Activated T-cell treated with anti-CD3 and anti-CD28 coated beads for 48 hours (primary cell): ENCODE results near the gene DNAJC12.
"Not testable (repeated sequence)": the region's sequence is repeated elsewhere in the genome, so short reads cannot be mapped to it uniquely, and the experiment has no call there.

Experiments
- DNase-seq: peaks from one replicate; pipeline ENCODE4 v3.0.0-alpha.2; 2020; ENCODE audit warnings: low read depth

The DNAJC12 gene

DNA sequence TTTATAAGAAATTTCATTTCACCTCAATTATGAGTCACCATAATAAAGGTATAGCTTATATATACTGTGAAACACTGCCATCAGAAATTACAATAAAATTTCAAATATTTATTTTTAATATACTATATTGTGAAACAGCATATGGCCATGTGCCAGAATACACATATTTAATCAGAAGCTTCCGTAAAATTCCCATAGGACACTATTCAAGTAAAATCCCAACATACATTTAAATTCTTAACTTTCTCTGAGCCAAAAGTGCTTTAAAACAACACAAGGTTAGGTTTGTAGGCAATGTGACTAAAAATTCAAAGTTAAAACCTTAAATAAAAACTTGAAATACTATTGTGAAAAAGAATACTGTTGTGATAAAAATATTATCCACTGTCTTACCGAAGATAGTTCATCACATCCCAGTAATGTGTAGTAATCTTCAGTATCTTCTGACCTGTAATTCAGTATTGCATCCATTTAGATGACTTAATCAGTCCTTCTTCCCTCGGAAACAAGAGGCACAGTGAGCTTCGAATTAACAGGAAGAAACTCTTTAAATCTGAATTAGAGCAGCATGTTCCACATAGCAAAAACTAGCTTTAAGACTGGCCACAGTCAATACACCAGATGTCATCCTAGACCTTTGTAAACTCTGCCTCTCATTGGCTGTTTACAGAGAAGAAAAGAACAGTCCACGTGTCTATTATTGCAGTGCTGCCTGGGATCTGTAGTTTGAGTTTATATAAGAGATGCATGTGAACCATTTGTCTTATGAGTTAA lies at the start of gene DNAJC12:
Gene DNAJC12, minus strand, starts transcription at position 648 of the 774 bp plus-strand sequence. Its CDS starts 177 bp downstream, at position 471.
- no peak for DNase-seq

DNA sequence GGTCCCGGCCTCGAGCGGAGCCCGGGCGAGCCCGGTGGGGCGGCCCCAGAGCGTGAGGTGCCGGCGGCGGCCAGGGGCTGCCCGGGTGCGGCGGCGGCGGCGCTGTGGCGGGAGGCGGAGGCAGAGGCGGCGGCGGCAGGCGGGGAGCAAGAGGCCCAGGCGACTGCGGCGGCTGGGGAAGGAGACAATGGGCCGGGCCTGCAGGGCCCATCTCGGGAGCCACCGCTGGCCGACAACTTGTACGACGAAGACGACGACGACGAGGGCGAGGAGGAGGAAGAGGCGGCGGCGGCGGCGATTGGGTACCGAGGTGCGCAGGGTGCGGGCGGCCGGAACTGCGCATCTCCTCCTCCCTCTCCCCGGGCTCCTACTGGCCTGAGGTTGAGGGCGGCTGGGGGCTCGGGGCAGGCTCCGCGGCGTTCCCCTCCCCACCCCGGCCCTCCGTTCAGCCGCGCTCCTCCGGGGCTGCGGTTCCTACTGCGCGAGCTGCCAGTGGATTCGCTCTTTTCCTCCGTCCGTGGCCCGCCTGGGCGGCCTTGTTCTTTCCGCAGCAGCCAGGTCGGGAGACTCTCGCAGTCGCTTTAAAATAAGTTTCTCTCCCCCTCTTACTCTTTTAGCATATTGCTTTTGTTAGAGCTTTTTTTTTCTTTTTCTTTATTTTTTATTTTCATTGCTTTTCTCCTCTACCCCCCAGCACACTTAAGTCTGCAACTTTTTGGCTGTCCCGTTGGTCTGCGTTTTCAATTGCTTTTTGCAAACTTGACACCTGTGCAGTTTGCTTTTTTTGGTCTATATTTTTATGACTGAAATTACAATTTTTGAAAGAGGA lies 47.1 kb upstream of the DNAJC12 start:
- DNase-seq: peak; percentile 81

DNA sequence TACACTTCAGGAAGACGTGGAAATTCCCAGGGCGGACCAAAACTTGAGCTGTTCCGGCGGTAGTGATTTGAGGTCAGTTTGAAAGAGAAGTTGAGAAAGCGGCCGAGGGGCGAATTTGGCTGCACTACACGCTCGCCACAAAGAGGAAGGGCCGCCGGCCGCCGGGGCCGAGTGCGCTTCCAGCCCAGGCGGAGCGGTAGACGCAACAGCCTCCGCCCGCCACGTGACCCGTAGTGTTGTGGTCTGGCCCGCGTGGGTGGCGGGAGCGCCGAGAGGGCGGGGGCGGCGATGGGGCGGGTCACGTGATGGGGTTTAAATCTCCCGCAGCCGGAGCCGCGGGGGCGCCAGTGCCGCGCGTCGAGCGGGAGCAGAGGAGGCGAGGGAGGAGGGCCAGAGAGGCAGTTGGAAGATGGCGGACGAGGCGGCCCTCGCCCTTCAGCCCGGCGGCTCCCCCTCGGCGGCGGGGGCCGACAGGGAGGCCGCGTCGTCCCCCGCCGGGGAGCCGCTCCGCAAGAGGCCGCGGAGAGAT lies 46.4 kb upstream of the DNAJC12 start, which contains the start of gene SIRT1:
Gene SIRT1, plus strand, starts transcription at position 344 of the 529 bp plus-strand sequence. Its CDS starts 66 bp downstream, at position 410.
- DNase-seq: peak; percentile 87

DNA sequence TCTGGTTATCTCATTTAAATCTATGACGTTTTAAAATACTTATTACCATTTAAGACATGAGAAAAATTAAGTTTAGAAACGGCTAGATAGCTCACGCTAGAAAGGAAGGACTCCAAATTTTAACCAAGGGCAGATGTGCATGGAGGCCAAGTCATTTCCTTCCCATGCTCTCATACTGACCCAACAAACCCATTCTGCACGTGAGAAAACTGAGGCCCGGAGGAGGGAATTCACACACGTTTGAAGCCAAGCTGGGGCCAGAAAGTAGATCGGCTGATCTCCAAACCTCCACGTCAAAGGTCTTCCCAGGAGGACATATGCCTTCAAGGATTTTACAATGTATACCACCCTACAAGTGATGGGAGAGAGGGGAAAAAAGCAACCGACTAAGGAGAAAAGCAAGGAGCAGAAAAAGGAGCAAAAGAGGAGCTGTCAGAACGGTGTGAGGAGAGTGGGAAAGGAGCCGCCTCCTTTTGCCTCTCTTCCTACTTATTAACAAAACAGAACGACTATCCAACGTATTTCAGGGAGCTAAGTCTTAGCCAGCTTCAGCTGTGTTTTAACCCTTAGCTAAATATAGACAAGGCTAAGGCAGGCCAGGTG lies 45.8 kb upstream of the DNAJC12 start:
- no peak for DNase-seq

DNA sequence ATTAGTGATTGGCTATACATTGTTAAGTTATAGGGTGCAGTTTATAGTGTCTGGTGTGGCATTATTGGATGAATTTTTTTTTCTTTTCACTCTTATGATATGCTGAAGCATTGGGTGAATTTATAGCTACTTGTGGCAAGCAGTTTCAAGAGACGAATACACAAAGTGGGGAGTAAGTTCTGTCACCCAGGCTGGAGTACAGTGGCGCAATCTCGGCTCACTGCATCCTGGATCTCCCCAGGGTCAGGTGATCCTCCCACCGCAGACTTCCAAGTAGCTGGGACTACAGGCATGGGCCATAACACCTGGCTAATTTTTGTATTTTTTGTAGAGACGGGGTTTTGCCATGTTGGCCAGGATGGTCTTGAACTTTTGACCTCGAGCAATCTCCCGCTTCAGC lies 40.1 kb upstream of the DNAJC12 start:
- DNase-seq: no peak

DNA sequence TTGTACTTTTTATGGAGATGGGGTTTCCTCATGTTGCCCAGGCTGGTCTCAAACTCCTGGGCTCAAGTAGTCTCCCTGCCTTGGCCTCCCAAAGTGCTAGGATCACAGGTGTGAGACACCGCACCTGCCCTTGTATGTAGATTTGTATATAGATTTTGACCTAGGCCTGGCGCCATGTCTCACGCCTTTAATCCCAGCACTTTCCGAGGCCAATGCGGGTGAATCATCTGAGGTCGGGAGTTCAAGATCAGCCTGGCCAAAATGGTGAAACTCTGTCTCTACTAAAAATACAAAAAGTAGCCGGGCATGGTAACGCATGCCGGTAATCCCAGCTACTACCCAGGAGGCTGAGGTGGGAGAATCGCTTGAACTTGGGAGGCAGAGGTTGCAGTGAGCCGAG lies 39.4 kb upstream of the DNAJC12 start:
- DNase-seq: not testable (repeated sequence)

DNA sequence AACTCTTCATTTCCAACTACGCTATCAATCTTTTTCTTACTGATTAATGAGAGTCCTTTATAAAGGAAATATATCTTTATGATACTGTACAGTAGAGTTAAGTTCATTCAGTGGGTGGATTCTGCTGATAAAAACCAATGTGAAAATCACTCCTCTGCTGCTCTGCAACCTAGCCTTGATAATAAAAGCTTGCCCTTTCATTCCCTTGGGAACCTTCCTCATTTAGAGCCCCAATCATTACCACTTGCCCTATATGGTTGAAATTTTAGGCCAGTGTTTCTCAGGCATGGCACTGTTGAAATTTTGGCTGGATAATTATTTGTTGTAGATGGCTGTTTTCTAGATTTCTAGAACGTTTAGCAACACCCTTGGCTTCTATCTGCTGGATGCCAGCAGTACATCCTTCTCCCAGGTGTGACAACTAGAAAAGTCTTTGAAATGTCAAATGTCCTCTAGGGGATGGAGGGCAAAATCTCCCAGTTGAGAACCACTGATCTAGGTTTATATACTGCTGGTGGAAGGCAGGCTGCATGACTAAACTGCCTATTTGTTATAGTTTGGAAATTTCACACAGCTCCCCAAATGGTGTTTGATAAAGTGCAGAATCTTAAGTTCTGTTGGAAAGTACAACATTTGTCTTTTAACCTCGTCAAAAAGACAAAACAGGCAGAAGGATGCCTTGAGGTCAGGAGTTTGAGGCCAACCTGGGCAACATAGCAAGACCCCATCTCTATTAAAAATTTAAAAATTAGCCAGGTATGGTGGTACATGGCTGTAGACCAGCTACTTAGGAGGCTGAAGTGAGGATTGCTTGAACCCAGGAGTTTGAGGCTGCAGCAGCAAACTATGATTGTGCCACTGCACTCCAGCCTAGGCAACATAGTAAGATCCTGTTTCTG lies 37.6 kb upstream of the DNAJC12 start:
- DNase-seq: no peak

DNA sequence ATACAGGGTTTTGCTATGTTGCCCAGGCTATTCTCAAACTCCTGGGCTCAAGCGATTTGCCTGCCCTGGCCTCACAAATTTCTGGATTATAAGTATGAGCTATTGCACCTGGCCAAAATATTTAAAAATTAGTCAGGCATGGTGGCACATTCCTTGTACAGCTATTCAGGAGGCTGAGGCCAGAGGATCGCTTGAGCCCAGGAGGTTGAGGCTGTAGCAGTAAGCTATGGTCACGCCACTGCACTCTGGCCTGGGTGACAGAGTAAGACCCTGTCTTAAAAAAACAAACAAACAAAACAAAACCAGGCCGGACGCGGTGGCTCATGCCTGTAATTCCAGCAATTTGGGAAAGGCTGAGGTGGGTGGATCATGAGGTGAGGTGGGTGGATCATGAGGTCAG lies 32.0 kb upstream of the DNAJC12 start:
- no peak for DNase-seq

DNA sequence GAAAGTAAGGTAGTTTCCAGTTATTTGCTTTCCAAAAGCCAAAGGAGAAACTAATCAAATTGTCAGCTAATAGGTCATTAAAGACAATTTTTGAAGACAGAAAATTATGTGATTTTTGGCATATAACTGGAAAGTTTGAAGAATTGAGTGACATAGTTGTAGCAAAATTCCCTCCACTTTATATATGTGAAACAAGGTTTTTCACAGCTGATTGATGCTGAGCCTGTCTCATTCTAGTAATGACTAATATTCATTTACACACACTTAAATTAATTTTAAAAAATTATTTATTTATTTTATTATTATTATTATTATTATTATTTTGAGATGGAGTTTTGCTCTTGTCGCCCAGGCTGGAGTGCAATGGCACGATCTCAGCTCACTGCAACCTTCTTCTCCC lies 30.1 kb upstream of the DNAJC12 start:
- no peak for DNase-seq

DNA sequence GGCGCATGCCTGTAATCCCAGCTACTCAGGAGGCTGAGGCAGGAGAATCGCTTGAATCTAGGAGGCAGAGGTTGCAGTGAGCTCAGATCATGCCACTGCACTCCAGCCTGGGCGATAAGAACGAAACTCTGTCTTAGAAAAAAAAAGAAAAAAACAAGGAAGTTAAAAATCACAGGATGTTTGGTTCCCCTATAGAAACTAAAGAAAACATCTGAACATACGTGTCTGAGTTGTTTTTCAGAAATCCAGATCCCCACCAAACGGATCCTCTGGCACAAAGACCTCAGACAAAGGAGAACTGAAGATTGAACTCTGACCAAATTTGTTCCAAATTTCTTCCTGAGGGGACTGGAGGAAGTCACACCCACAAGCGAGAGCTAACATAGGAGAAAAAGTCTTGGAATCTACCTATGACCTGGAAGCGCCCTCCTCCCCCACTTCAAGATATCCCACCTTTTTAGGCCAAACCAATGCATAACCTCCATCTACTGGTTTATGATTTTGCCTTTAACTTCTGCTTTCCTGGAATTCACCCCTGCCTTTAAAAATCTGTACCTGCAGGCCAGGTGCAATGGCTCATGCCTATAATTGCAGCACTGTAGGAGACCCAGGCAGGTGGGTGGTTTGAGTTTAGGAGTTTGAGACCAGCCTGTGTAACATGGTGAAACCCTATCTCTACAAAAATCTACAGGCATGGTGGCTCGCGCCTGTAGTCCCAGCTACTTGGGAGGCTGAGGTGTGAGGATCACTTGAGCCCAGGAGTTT lies 26.8 kb upstream of the DNAJC12 start:
- DNase-seq: no peak

DNA sequence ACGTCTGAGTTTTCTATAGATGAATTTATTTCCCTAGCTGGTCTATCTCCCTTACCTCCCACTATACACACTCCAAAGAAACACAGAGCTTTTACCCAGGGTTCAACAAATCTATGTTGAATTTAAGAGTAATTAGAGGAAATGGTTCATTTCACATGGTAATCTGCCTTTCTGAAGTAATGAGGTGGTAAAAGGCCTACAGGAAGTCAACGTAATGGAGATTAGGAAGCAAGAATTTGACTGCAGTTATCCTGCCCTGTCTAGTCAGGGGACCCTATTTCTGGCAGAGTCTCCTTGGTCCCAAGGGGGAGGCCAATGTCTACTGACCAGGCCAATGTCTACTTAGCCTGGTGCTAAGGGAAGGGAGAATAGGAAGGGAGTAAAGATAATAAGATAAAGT lies 25.1 kb upstream of the DNAJC12 start:
- DNase-seq: no peak

DNA sequence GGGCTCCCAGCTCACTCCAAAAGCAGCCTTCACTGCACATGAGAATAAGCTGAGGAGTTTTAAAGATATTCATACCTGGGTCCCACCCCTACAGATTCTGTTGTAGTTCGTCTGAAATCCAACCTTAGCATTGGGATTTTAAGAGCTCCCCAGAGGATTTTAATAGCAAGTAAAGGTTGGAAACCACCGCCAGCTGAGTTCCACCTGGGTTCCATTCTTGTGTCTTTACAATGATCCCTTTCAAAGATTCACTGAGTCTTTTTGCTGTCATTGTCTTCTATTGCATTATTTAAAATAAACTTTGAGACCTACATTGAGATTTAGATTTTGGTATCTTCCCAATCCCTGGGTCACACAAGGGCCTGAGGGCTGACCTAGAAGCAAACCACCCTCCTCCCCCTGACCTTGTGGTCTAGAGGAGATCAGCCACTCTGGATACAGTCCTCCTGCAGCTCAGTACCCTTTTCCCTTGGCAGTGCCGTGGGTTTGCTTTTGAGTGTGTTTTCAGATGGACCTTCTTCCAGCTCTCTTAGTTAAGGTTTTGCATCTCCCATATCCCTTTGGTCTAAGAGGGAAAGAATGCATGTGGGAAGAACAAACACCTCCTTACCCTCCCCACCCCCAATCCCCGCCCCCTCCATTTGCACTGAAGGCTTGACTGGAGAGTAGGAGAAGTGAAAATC lies 23.9 kb upstream of the DNAJC12 start:
- no peak for DNase-seq

DNA sequence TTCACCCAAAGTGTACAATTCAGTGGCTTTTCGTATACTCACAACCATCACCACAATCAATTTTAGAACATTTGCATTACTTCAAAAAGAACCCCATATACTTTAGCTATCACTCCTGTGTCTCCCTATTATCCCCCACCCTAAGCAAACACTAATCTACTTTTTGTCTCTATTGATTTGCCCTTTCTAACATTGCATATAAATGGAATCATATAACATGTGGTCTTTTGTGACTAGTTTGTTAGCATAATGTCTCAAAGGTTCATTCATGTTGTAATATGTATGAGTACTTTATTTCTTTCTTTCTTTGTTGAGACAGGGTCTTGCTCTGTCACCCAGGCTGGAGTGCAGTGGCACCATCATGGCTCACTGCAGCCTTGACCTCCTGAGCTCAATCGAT lies 21.0 kb upstream of the DNAJC12 start:
- no peak for DNase-seq

DNA sequence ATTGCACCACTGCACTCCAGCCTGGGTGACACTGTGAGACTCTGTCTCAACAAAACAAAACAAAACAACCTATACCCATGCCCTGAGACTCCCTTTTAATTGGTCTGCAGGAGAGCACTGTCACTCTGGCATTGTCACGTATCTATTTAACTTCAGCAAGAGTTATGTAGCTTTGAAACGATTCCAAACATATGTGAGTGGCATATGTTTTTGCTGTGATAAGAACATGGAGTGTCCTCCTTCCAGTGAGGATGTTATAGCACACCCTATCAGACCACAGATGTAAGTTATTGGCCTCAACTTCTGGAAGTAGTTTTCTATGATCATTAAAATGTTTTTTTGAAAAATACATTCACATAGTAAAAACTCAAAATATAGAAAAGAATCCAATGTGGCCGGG lies 15.5 kb upstream of the DNAJC12 start:
- no peak for DNase-seq

DNA sequence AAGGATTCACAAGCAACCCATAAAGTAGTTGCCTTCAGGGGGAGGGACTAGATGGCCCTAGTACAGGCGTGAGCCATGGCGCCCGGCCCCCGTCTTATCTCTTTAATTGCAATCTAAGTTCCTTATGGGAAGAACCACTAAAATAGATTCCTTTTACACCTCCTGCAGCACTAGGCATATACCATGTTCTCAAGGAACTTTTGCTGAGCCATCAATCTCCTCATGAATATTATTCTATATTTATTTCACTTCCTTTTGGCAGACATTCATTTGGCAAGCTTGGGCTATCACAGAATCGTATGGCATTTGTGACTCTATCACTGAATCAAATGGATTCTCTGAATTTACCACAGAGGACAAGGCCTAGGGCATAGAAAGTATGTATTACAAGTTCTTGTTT lies 14.8 kb upstream of the DNAJC12 start:
- DNase-seq: no peak

DNA sequence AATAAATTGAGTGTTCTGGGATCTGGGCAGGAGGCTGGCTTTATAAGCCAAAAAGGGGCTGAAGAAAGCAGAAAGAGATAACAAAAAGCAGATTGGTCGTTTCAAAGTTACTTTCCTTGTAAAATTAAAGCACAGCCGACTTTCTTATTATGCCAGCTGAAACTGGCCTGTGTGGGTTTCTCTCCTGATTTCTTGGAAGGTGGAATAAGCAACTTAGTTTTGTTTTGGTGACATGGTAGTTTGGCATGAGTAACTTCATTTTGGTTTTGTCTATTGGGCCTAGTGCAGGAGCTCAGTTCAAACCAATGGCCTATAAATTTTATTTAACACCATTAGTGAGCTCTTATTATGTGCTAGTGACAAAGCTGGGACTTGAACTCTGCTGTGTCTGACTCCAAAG lies 13.2 kb upstream of the DNAJC12 start:
- no peak for DNase-seq

DNA sequence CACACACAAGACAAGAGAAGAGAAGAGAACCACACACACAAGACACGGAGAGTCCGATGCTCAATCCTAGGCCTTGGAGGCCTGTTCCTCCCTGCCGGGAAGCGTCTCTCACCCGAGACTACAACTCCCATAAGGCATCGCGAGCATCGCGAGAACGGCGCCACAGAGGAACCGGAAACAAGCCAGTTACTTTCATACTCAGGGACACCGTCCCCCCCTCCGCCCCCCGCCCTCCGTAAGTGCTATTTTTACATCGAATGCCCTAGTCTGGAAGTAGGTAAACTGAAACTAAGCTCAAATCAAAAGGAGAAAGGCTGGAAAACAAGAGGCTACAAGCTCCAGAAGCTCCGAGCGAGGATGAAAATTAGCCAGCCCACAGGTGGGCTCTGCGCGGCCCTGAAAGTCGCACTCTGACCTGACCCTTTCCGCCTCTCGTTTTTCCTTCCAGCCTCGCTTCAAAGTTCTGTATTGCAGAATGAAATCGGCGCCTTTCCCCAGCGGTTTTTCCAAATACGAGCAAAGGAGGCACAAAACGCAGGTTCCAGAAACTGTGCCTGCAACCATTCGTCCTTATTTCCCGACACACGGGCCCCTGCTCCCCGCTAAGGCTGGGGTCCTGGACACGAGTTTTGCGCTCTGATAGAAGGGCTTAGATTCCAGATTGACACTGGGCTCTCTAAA lies 11.5 kb upstream of the DNAJC12 start:
- DNase-seq: peak; percentile 87

DNA sequence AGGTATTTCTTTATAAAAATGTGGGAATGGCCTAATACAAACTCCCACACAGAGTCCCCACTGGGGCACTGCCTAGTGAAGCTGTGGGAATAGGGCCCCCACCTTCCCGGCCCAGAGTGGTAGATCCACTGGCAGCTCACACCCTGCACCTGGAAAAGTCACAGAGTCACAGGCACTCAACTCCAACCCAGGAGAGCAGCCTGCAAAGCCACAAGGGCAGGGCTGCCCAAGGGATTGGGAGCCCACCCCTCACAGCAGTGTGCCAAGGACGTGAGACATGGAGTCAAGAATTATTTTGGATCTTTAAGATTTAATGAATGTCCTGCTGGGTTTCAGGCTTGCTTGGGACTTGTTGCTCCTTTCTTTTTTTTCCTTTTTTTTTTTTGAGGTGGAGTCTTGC lies 5.3 kb upstream of the DNAJC12 start:
- DNase-seq: no peak

DNA sequence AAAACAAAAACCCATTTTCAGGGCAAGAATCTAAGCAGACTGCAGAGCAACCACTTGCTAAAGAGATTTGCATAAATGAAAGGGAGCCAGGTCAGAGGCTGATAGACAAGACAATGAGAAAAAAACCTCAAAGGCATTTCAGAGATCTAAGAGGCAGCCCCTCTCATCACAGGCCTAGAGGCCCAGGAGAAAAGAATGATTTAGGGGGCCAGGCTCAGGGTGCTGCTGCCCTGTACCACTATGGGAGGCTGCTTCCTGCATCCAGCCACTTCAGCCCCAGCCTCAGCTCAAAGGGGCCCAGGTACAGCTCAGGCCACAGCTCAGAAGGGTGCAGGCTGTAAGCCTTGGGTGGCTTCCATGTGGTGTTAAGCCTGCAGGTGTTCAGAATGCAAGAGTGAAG lies 3.7 kb upstream of the DNAJC12 start:
- no peak for DNase-seq

DNA sequence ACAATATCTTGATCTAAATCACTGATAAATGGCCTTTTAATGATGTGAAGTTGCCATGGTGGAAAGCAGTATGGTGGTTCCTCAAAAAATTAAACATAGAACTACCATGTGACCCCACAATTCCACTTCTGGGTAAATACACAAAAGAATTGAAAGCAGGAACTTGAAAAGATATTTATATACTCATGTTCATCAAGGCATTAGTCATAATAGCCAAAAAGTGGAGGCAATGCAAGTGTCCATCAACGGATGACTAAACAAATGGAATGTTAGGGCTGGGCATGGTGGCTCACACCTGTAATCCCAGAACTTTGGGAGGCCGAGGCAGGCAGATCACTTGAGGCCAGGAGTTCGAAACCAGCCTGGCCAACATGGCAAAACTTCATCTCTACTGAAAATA lies 2.0 kb upstream of the DNAJC12 start:
- no peak for DNase-seq
